Type B pancreatic cell (in vitro differentiated cells): Measurements from ENCODE around the gene RPL31. TPM values are rescaled to one million over a fixed set of nuclear protein-coding genes. Genes with fewer than 3 reads are reported as not detected.

Source experiments
- DNase-seq: peaks from one replicate; pipeline ENCODE4 v3.0.0; 2021; ENCODE audit warnings: mixed read lengths; ENCODE audit not compliant: unreplicated experiment; ENCODE audit errors: extremely low spot score
- H3K27ac Mint-ChIP-seq: 2 replicates; pipeline ENCODE4 v1.8.0; 2021; ENCODE audit warnings: mild to moderate bottlenecking, mixed read lengths
- H3K27me3 Mint-ChIP-seq: 2 replicates; pipeline ENCODE4 v1.8.0; 2021; ENCODE audit warnings: mixed read lengths
- H3K36me3 Mint-ChIP-seq: 2 replicates; pipeline ENCODE4 v1.8.0; 2021; ENCODE audit warnings: mixed read lengths
- H3K4me1 Mint-ChIP-seq: one replicate; pipeline ENCODE4 v1.8.0; 2021; ENCODE audit warnings: mixed read lengths; ENCODE audit not compliant: unreplicated experiment
- H3K4me3 Mint-ChIP-seq: 2 replicates; pipeline ENCODE4 v1.8.0; 2021; ENCODE audit warnings: mild to moderate bottlenecking, mixed read lengths
- H3K9me3 Mint-ChIP-seq: 2 replicates; pipeline ENCODE4 v1.8.0; 2021; ENCODE audit warnings: mixed read lengths
- CTCF ChIP-seq: fragments of 200-600 bp; sonication (generic); conservative IDR thresholded peaks from 2 replicates; pipeline ENCODE4 v1.5.0; 2021; ENCODE audit warnings: antibody characterized with exemption, mild to moderate bottlenecking
- total RNA-seq: library from RNA; stranded (reverse); gene quantifications from 2 replicates; pipeline ENCODE4 v1.2.1, GENCODE V29; 2021; ENCODE audit warnings: low replicate concordance

RPL31 gene
- total RNA-seq, 1 donor from 2014 or later: 1,718 TPM

- H3K27me3 Mint-ChIP-seq: no peaks in the 10 kb centered on the region
- H3K36me3 Mint-ChIP-seq: peaks cover 11% of the 10 kb centered on the region
- DNase-seq: no peak
- no peak overlapping the region for H3K27ac Mint-ChIP-seq
- H3K9me3 Mint-ChIP-seq: no peaks in the 10 kb centered on the region
- no peak for TF ChIP-seq CTCF
- H3K4me1 Mint-ChIP-seq: peaks cover 5% of the 10 kb centered on the region
- no peak overlapping the region for H3K4me3 Mint-ChIP-seq
Measured at GRCh38 chr2:101026923-101027469, 24.9 kb downstream of the RPL31 start.

- no peak for DNase-seq
- H3K4me3 Mint-ChIP-seq: no peak overlapping the region
- H3K27me3 Mint-ChIP-seq: no peaks in the 10 kb centered on the region
- no peak overlapping the region for H3K27ac Mint-ChIP-seq
- no peak for TF ChIP-seq CTCF
- peaks cover 8% of the 10 kb centered on the region for H3K4me1 Mint-ChIP-seq
- peaks cover 14% of the 10 kb centered on the region for H3K36me3 Mint-ChIP-seq
- H3K9me3 Mint-ChIP-seq: no peaks in the 10 kb centered on the region
Measured at GRCh38 chr2:101027852-101028251, 25.8 kb downstream of the RPL31 start.

GRCh38 chr2:101030866-101031554 is 28.9 kb downstream of the RPL31 start:
- H3K27me3 Mint-ChIP-seq: no peaks in the 10 kb centered on the region
- no peak overlapping the region for H3K27ac Mint-ChIP-seq
- H3K36me3 Mint-ChIP-seq: peaks cover 9% of the 10 kb centered on the region
- no peak for DNase-seq
- no peak overlapping the region for H3K4me3 Mint-ChIP-seq
- no peaks in the 10 kb centered on the region for H3K9me3 Mint-ChIP-seq
- H3K4me1 Mint-ChIP-seq: peaks cover 5% of the 10 kb centered on the region
- no peak for TF ChIP-seq CTCF

- no peaks in the 10 kb centered on the region for H3K27me3 Mint-ChIP-seq
- no peak overlapping the region for H3K27ac Mint-ChIP-seq
- H3K9me3 Mint-ChIP-seq: no peaks in the 10 kb centered on the region
- H3K36me3 Mint-ChIP-seq: peaks cover 9% of the 10 kb centered on the region
- no peak for DNase-seq
- H3K4me1 Mint-ChIP-seq: peaks cover 5% of the 10 kb centered on the region
- no peak for TF ChIP-seq CTCF
- no peak overlapping the region for H3K4me3 Mint-ChIP-seq
Measured at GRCh38 chr2:101032084-101032776, 30.1 kb downstream of the RPL31 start.

GRCh38 chr2:101036562-101036961 is 34.5 kb downstream of the RPL31 start:
- peak; percentile 68 for TF ChIP-seq CTCF
- Mint-ChIP-seq H3K4me3 (no peak overlapping the region), H3K36me3 (peaks cover 27% of the 10 kb centered on the region), H3K4me1 (peaks cover 10% of the 10 kb centered on the region), H3K27me3 (no peaks in the 10 kb centered on the region), H3K27ac (no peak overlapping the region), H3K9me3 (no peaks in the 10 kb centered on the region)
- no peak for DNase-seq
